COLO668 (cell line): ENCODE results near the gene ADAMTS15.

ENCODE experiments used
- DNase-seq: peaks from one replicate; lab custom pipeline; 2025; ENCODE audit not compliant: unreplicated experiment; lab: John Stamatoyannopoulos, UW

ADAMTS15 gene

GRCh38 chr11:130477586-130478203 is 29.2 kb downstream of the ADAMTS15 start:
- no peak for DNase-seq

- DNase-seq: no peak
Measured at GRCh38 chr11:130478204-130478701, 29.8 kb downstream of the ADAMTS15 start.

- DNase-seq: no peak
Measured at GRCh38 chr11:130478881-130479280, 30.4 kb downstream of the ADAMTS15 start.

- DNase-seq: no peak
Measured at GRCh38 chr11:130480186-130480585, 31.7 kb downstream of the ADAMTS15 start.

- no peak for DNase-seq
Measured at GRCh38 chr11:130480711-130481140, 32.3 kb downstream of the ADAMTS15 start.

- DNase-seq: no peak
Measured at GRCh38 chr11:130483124-130483523, 34.7 kb downstream of the ADAMTS15 start.

- no peak for DNase-seq
Measured at GRCh38 chr11:130485983-130486382, 37.5 kb downstream of the ADAMTS15 start.

- no peak for DNase-seq
Measured at GRCh38 chr11:130486391-130486836, 38.0 kb downstream of the ADAMTS15 start.

- no peak for DNase-seq
Measured at GRCh38 chr11:130486987-130487923, 38.8 kb downstream of the ADAMTS15 start.

- no peak for DNase-seq
Measured at GRCh38 chr11:130487924-130488815, 39.7 kb downstream of the ADAMTS15 start.

GRCh38 chr11:130488848-130489584 is 40.6 kb downstream of the ADAMTS15 start:
- no peak for DNase-seq

GRCh38 chr11:130489716-130490115 is 41.3 kb downstream of the ADAMTS15 start:
- no peak for DNase-seq

GRCh38 chr11:130490682-130491449 is 42.4 kb downstream of the ADAMTS15 start:
- no peak for DNase-seq

- DNase-seq: no peak
Measured at GRCh38 chr11:130498181-130498580, 49.7 kb downstream of the ADAMTS15 start.

- no peak for DNase-seq
Measured at GRCh38 chr11:130499828-130500227, 51.4 kb downstream of the ADAMTS15 start.

- no peak for DNase-seq
Measured at GRCh38 chr11:130504317-130504716, 55.9 kb downstream of the ADAMTS15 start.

- no peak for DNase-seq
Measured at GRCh38 chr11:130508913-130509312, 60.5 kb downstream of the ADAMTS15 start.

- DNase-seq: no peak
Measured at GRCh38 chr11:130509942-130510341, 61.5 kb downstream of the ADAMTS15 start.

GRCh38 chr11:130510407-130511006 is 62.1 kb downstream of the ADAMTS15 start:
- no peak for DNase-seq
